OCI-LY3 (cell line): ENCODE measurements around the gene SGPL1.

Experiments
- CTCF ChIP-seq: fragments of 200-600, 300-600 bp; sonication (generic); IDR thresholded peaks from 2 replicates; pipeline ENCODE4 v1.5.1; 2014; ENCODE audit warnings: antibody characterized with exemption, low read length, low read depth
- EZH2phosphoT487 ChIP-seq: fragments of 200-600 bp; shearing (Covaris generic); IDR thresholded peaks from 2 replicates; pipeline ENCODE4 v1.6.1; 2018; ENCODE audit warnings: antibody characterized with exemption, mixed run types, low read depth

GRCh38 chr10:70804421-70804808 is 11.3 kb upstream of the SGPL1 start:
- TF ChIP-seq CTCF (no peak), EZH2phosphoT487 (no peak)
